ENCODE measurements around the gene CBLB. TPM values are rescaled to one million over a fixed set of nuclear protein-coding genes. Genes with fewer than 3 reads are reported as not detected.

The CBLB gene
- total RNA-seq, 1 donor from 2014 or later, result 29.7 TPM

GRCh38 chr3:105862217-105862616 lies 6.6 kb downstream of the CBLB start:
- H3K36me3 ChIP-seq, result peaks cover 23% of the 10 kb centered on the region
- H3K9me3 ChIP-seq, result no peaks in the 10 kb centered on the region
- H3K27ac ChIP-seq, result no peak overlapping the region
- intact Hi-C loops (cut with DNase I), result no loop called here
- DNase-seq (no peak), ATAC-seq (no peak)
- peaks cover 62% of the 10 kb centered on the region for H3K4me1 ChIP-seq
- no peak for TF ChIP-seq CTCF (IDR thresholded peaks at IDR 0.05)
- no peak overlapping the region for H3K4me3 ChIP-seq
- no peaks in the 10 kb centered on the region for H3K27me3 ChIP-seq (ENCODE audit: low read depth)

- Histone ChIP-seq H3K27ac (no peak overlapping the region), H3K27me3 (ENCODE audit: low read depth) (no peaks in the 10 kb centered on the region), H3K36me3 (peaks cover 23% of the 10 kb centered on the region), H3K9me3 (no peaks in the 10 kb centered on the region), H3K4me3 (no peak overlapping the region), H3K4me1 (peaks cover 46% of the 10 kb centered on the region)
- DNase-seq (no peak), ATAC-seq (no peak)
- intact Hi-C loops (cut with DNase I), result no loop called here
- TF ChIP-seq CTCF (IDR thresholded peaks at IDR 0.05), result no peak
Observed at GRCh38 chr3:105860641-105861040, 8.2 kb downstream of the CBLB start.

- H3K36me3 ChIP-seq, result peaks cover 31% of the 10 kb centered on the region
- intact Hi-C loops (cut with DNase I), result no loop called here
- no peaks in the 10 kb centered on the region for H3K9me3 ChIP-seq
- no peaks in the 10 kb centered on the region for H3K27me3 ChIP-seq (ENCODE audit: low read depth)
- H3K4me1 ChIP-seq, result peaks cover 25% of the 10 kb centered on the region
- ATAC-seq (no peak), DNase-seq (no peak)
- no peak overlapping the region for H3K4me3 ChIP-seq
- no peak for TF ChIP-seq CTCF (IDR thresholded peaks at IDR 0.05)
- H3K27ac ChIP-seq, result no peak overlapping the region
Observed at GRCh38 chr3:105858017-105858416, 10.8 kb downstream of the CBLB start.

GRCh38 chr3:105857601-105858000 lies 11.2 kb downstream of the CBLB start:
- Histone ChIP-seq H3K27ac (no peak overlapping the region), H3K36me3 (peaks cover 32% of the 10 kb centered on the region), H3K27me3 (ENCODE audit: low read depth) (no peaks in the 10 kb centered on the region), H3K4me3 (no peak overlapping the region), H3K4me1 (peaks cover 21% of the 10 kb centered on the region), H3K9me3 (no peaks in the 10 kb centered on the region)
- intact Hi-C loops (cut with DNase I), result no loop called here
- no peak for ATAC-seq
- no peak for TF ChIP-seq CTCF (IDR thresholded peaks at IDR 0.05)
- DNase-seq, result no peak

- DNase-seq (no peak), ATAC-seq (no peak)
- Histone ChIP-seq H3K4me3 (no peak overlapping the region), H3K9me3 (no peaks in the 10 kb centered on the region), H3K27me3 (ENCODE audit: low read depth) (no peaks in the 10 kb centered on the region), H3K4me1 (peaks cover 12% of the 10 kb centered on the region), H3K36me3 (peaks cover 39% of the 10 kb centered on the region), H3K27ac (no peak overlapping the region)
- intact Hi-C loops (cut with DNase I), result no loop called here
- TF ChIP-seq CTCF (IDR thresholded peaks at IDR 0.05), result no peak
Observed at GRCh38 chr3:105856605-105857004, 12.2 kb downstream of the CBLB start.

Measured in lower lobe of right lung (tissue), 2 donors.